Measurements from ENCODE around the gene HDLBP.

HDLBP gene

GRCh38 chr2:241230435-241230834 lies 85.0 kb downstream of the HDLBP start:
- in situ Hi-C loops (cut with MboI; ENCODE audit: low sequenced_read_pairs), result no loop called here

GRCh38 chr2:241229563-241230401 lies 85.7 kb downstream of the HDLBP start:
- in situ Hi-C loops (cut with MboI; ENCODE audit: low sequenced_read_pairs), result no loop called here

DNA sequence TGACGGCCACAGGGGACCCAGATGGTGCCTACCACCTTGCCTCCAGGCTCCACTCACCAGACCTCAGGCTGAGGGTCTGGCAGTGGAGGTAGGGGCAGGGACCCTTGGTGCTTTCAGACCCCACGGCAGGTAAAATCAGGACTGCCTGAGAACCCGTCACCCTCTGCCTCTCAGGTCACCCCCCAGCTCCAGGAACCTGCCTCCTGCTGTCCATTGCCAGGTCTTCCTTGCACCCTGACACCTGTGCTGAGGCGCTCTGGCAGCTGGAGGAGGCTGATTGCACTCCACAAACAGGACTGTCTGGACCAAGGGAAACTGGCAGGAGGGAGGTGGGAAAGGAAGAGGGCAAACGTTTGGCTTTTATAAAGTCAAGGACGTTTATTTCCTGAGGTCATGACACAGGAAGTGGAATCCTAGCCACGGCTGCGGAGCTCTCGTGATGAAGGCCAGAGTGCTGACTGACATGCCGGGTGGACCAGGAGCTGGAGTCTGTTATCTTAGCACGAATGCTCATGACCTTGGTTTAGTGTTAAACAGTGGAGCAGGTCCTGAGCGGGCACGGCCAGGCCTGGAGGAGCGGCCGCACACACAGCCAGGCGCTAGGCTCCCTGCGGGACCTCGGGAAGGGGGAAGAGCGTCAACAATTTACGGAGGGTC lies 86.5 kb downstream of the HDLBP start:
- in situ Hi-C loops (cut with MboI; ENCODE audit: low sequenced_read_pairs), result no loop called here

DNA sequence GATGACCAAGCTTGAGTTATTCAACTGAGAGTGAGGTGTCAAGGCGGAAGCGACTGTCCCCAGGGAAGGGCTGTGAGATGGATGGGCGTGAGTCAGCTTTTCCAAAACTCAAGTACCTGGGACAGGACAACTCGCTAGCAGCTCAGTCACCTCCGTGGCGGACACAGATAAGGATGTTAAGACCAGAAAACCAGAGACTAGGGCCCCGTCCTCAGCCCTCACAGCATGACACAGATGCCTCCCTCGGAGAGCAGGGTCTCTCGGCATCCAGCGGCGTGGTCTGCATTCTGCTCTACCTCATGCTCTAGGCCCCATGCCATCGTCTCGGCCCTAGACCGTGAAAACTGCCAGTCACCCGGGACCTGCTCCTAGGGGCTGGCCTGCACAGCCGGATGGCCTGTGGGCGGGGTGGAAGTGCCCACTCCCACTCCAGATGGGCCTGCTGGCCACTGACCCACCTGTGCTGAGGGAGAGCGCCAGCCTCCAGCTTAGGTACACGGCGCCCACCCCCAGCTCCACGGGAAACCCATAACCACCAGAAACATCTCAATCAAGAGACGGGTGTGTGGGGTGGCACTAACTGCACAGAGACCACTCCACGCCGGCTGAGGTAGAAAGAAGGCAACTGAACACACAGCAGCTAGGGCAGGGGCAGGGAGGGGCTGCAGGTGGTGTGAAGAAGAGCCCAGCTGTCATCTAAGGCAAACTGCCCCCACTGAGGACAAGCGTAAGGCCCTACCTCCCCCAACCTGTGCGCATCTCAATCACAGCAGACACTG lies 87.2 kb downstream of the HDLBP start:
- in situ Hi-C loops (cut with MboI; ENCODE audit: low sequenced_read_pairs), result no loop called here

- in situ Hi-C loops (cut with MboI; ENCODE audit: low sequenced_read_pairs), result no loop called here
These were observed 87.9 kb downstream of the HDLBP start for GRCh38 chr2:241227594-241227993.

DNA sequence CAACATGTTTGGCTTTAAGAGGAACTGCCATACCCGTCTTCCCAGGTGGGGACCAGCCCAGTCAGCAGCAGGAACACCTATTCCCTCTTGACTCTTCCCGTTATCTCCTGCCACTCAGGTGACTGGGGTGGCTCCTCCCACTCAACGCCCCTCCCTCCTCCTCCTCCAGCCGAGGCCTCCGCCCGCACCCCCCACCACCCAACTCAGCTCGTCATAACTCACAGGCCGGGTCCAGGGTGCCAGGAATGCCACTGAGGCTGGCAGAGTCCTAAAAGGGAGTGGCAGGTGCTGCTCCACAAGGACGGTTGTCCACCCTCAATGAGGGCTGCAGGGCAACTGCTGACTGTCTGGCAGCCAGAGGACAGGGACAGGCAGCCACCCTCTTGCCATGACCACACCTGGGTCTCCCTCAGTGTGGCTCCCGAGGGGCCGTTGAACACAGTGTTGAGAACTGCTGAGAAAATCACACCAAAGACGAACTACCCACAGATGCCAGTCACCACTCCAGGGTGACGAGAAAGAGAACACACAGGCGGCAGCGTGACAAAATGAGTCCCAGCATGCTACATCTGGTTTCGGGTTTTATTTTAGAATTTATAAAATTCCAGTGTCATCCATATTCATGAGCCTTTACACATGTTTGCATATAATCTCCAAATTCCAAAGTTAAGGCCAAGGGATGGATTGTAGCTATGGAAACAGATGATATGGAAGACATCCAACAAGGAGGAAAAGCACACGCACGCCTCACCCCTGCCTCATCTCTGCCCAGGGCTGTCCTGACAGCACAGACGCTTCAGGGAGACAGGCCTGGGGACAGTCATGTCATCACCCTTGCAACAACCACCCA lies 88.5 kb downstream of the HDLBP start:
- in situ Hi-C loops (cut with MboI; ENCODE audit: low sequenced_read_pairs), result no loop called here

- in situ Hi-C loops (cut with MboI; ENCODE audit: low sequenced_read_pairs), result no loop called here
These were observed 89.5 kb downstream of the HDLBP start for GRCh38 chr2:241225983-241226382.

DNA sequence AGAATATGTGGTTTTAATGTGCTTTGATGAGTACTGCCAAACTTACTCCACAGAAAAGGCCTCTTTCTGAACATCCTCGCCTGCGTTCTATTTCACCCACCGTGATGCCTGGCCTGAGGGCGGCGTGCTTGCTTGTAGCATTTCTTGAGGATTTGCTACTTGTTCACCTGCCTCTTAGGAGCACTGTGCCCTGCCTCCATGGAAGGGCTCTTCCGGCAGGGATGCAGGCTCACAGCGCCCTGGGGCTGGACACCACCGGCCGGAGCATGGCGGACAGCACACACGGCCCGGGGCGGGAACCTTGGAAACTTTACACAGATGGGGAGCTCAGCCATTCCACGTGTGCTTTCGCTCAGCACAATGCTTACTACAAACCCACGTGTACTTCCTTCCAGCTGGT lies 89.9 kb downstream of the HDLBP start:
- in situ Hi-C loops (cut with MboI; ENCODE audit: low sequenced_read_pairs), result no loop called here

GRCh38 chr2:241224851-241225438 lies 90.5 kb downstream of the HDLBP start:
- in situ Hi-C loops (cut with MboI; ENCODE audit: low sequenced_read_pairs), result no loop called here

DNA sequence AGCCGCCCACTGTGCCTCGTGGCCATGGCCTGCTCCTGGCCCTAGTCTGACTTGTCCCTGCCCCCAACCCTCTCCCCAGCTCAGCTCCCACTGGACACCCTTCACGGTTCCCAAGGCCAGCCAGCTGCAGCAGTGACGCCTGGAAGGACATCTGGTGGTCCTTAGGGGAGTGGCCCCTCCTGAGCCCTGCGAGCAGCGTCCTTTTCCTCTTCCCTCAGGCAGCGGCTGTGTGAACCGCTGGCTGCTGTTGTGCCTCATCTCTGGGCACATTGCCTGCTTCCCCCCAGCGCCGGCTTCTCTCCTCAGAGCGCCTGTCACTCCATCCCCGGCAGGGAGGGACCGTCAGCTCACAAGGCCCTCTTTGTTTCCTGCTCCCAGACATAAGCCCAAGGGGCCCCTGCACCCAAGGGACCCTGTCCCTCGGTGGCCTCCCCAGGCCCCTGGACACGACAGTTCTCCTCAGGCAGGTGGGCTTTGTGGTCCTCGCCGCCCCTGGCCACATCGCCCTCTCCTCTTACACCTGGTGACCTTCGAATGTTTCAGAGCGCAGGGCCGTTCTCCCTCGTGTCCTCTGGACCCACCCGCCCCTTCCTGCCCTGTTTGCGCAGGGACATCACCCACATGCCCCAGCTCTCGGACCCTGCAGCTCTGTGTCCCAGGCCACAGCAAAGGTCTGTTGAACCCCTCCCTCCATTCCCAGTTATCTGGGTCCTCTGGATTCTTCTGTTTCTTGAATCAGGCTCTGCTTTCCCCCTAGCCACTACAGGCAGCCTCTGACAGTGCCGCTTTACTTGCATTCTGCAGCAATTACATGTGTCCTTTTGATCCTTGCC lies 91.2 kb downstream of the HDLBP start:
- in situ Hi-C loops (cut with MboI; ENCODE audit: low sequenced_read_pairs), result no loop called here

GRCh38 chr2:241223211-241224017 lies 92.1 kb downstream of the HDLBP start:
- in situ Hi-C loops (cut with MboI; ENCODE audit: low sequenced_read_pairs), result no loop called here

- in situ Hi-C loops (cut with MboI; ENCODE audit: low sequenced_read_pairs), result no loop called here
These were observed 95.6 kb downstream of the HDLBP start for GRCh38 chr2:241219856-241220356.

- in situ Hi-C loops (cut with MboI; ENCODE audit: low sequenced_read_pairs), result no loop called here
These were observed 96.5 kb downstream of the HDLBP start for GRCh38 chr2:241219030-241219382.

GRCh38 chr2:241218131-241219029 lies 97.1 kb downstream of the HDLBP start:
- in situ Hi-C loops (cut with MboI; ENCODE audit: low sequenced_read_pairs), result no loop called here

GRCh38 chr2:241217320-241218031 lies 98.0 kb downstream of the HDLBP start:
- in situ Hi-C loops (cut with MboI; ENCODE audit: low sequenced_read_pairs), result no loop called here

DNA sequence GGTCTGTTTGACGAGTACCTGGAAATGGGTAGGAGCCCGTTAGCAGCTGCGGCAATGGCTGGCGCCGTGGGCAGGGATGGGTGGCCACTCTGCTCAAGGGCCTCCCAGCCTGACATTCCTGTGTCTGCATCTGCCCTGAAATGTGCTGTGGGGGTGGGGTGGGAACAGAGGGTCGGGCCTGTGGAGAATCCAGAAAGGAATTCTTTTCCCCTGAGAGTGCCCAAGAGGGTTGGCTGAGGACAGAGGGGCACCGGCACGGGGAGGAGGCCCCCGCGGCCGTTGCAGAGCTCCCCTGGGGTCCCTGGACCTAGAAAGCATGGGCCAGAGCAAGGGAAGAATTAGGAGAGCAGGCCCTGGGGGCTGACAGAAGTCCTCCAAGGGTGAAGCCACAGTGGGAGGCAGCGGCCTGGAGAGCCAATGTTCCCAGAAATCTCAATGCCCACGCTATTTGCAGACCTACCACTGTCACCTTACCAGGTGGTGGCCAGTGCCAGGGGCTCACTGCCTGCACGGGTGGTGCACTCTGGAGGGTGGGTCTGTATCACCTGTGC lies 99.2 kb downstream of the HDLBP start:
- in situ Hi-C loops (cut with MboI; ENCODE audit: low sequenced_read_pairs), result no loop called here

GRCh38 chr2:241215421-241215820 lies 100.1 kb downstream of the HDLBP start:
- in situ Hi-C loops (cut with MboI; ENCODE audit: low sequenced_read_pairs), result no loop called here

Measured in hTERT RPE-1 (cell line).